T47D (cell line): ENCODE measurements around the gene TCF12.
"Not testable (repeated sequence)": the region's sequence is repeated elsewhere in the genome, so short reads cannot be mapped to it uniquely, and the experiment has no call there.

Source experiments
- DNase-seq, 2 experiments: peaks; one replicate each; pipeline versions ENCODE4 v3.0.0 to v3.0.0-alpha.2; 2011 to 2012; ENCODE audit warnings: low read depth in 1 of 2, low spot score in 1 of 2
- JUND ChIP-seq: IDR thresholded peaks from 2 replicates; pipeline ENCODE4 v1.6.1; 2012; ENCODE audit warnings: low read depth
- in situ Hi-C: cut with HindIII; loops from 2 replicates; pipeline ENCODE4 v1.10.0; 2016; ENCODE audit warnings: low sequenced_read_pairs, low pct_unique_long_range_greater_than_20kb

The TCF12 gene

DNA sequence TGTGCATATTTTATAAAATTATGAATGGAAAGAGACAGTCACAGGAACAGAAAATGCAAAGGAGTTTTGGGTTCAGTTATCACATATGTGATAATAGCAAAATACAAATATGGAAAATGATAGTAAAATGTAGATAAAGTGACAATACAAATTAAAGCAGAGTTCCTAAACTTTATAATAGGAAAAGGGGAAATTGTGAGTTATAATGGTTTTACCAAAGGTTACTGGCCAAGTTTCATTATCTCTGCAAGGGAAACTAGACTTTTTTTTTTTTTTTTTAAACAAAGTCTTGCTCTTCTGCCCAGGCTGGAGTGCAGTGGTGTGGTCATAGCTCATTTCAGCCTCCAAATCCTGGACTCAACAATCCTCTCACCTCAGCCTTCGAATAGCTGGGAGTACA is 229.2 kb downstream of the TCF12 start:
- in situ Hi-C loops: no loop called here
- no peak for DNase-seq
- no peak for TF ChIP-seq JUND

DNA sequence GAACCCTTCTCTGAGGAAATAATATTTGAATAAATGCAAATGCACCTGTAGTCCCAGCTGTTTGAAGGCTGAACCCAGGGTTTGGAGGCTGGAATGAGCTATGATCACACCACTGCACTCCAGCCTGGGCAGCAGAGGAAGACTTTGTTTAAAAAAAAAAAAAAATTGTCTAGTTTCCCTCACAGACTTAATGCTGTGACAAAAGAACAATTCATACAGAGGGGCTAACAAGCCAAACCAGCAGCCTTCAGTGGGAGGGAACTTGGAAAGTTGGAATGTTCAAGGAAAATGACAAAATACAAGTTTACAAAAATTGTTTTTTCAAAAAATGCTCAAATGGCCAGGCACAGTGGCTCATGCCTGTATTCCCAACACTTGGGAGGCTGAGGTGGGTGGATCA is 229.8 kb downstream of the TCF12 start:
- in situ Hi-C loops: no loop called here
- TF ChIP-seq JUND: no peak
- DNase-seq: no peak

DNA sequence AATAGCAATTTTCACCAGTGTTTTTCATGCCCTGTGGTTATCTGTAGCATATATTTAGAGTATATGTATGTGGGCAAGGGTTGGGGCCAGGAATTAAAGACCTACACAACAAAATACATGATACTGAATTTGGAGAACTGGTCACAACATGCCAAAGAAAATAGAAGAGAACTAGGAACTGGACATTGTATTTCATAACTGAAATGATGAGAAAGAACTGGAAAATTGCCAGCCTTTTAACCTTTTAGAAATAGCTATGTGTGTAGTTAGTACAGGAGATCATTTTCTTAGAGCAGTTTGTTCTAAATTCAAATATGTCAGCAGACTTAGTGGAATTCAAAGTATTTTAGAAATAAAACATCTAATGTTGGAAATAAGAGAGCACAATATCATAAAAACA is 230.8 kb downstream of the TCF12 start:
- no peak for TF ChIP-seq JUND
- in situ Hi-C loops: no loop called here

GRCh38 chr15:57150066-57150865 is 231.8 kb downstream of the TCF12 start:
- no peak for DNase-seq
- TF ChIP-seq JUND: no peak
- in situ Hi-C loops: no loop called here

More for the DNA sequence above, 230.8 kb downstream of the TCF12 start:
- DNase-seq: no peak

GRCh38 chr15:57150866-57151203 is 232.4 kb downstream of the TCF12 start:
- DNase-seq, in situ Hi-C loops: not testable (repeated sequence)

GRCh38 chr15:57152133-57152532 is 233.7 kb downstream of the TCF12 start:
- in situ Hi-C loops: no loop called here
- TF ChIP-seq JUND: no peak
- no peak for DNase-seq

GRCh38 chr15:57152666-57153539 is 234.5 kb downstream of the TCF12 start:
- DNase-seq: no peak
- in situ Hi-C loops: no loop called here
- no peak for TF ChIP-seq JUND

DNA sequence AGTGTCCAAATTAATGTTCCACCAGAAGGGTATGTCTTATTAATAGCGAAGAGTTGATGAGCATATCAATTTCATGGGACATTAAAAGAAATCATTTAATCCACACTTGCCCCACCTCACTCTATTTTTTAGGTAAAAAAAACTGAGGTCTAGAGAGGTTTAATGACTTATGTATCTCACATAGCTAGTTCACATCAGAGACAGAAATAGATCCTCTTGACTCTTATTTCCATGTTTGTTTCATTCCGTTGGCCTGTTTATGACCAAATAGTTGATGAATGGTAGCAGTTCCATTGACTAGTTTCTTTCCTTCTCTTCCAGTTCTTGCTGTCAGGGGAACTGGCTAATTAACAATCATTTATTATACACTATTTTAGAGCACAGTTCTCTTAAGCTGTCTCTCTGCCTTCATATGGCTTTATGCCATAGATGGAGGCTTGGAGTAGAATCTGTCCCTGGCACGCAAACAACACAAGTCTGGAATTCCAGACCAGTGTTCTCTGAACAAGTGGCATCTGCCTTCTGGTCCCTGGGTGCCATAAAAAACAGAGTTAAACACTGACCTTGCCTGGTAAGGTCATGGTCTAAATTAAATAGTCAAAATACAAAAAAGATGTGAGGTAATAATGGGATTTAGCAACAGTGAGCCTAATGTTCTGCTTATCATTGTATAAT is 237.9 kb downstream of the TCF12 start:
- in situ Hi-C loops: no loop called here
- TF ChIP-seq JUND: no peak
- no peak for DNase-seq

- peak in 1 of 2 experiments; percentile 10 for DNase-seq
- in situ Hi-C loops: no loop called here
- no peak for TF ChIP-seq JUND
Measured at GRCh38 chr15:57158589-57158988, 240.1 kb downstream of the TCF12 start.

DNA sequence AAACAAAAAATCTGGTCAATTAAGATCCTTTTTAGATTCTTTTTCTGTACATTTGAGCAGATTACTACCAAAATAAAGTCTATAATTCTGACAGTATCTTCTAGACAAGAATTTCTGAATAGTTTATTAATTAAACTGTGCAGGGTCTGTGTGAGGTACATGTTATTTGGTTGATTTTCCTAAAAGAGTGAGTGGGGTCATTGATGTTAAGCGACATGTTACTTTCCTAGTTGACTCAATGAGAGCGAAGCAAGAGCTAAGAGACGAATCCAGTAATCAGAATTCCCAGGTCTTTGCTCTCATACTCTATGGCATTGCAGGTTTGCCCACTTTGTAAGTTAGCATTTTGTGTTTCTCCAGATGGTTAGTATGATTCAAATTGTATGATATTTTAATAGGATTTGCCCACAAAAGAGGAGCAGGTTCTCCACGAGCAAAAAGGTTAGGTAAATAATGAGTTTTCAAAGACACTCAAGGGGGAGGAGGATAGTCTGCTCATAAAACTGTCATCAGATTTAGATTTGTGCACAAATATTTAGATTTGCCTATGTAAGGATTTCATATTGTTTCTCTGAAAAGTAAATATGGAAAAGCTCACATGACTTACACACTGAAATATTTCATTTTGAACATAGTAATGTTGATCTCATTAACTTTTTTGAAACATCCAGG is 240.7 kb downstream of the TCF12 start:
- no peak for TF ChIP-seq JUND
- in situ Hi-C loops: no loop called here
- peak in 1 of 2 experiments; percentile 7 for DNase-seq

DNA sequence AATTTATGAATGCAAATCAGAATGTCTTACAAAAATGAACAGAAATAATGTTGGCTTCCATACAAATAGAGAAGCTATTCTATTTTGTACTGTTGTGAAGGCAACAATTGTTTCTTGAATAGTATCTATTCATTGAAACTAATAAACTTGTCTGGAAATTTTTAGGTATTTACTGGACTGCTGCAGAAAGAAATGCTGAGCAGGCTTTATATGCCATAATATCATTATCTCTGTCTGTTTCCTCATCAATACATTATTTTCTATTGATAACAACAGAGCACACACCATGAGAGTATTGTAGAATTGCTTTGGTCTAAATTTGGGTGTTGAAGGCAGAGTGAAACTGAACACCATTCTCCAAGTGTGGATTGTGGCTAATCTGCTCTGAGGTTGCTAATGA is 241.3 kb downstream of the TCF12 start:
- no peak for TF ChIP-seq JUND
- in situ Hi-C loops: no loop called here

GRCh38 chr15:57160823-57161560 is 242.5 kb downstream of the TCF12 start:
- in situ Hi-C loops: no loop called here
- TF ChIP-seq JUND: no peak
- DNase-seq: no peak

More for the DNA sequence above, 241.3 kb downstream of the TCF12 start:
- no peak for DNase-seq

DNA sequence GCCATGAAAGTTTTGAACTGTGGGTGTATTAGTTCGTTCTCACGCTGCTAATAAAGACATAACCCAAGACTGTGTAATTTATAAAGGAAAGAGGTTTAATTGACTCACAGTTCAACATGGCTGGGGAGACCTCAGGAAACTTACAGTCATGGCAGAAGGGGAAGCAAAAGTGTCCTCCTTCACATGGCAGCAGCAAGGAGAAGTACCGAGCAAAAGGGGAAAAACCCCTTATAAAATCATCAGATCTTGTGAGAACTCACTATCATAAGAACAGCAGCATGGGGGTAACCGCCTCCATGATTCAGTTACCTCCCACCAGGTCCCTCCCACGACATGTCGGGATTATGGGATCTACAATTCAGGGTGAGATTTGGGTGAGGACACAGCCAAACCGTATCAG is 245.8 kb downstream of the TCF12 start:
- in situ Hi-C loops, DNase-seq: not testable (repeated sequence)
